ENCODE results near the gene CBX4. TPM values are rescaled to one million over a fixed set of nuclear protein-coding genes. Genes with fewer than 3 reads are reported as not detected.

Gene CBX4
- total and polyA plus RNA-seq, 3 experiments from 2014 or later, result 9.8 to 12.2 (median 12.1) TPM

- CTCF ChIA-PET, result interaction anchor here (1.4 kb wide), 1 partner anchor 223 kb away, joined by 3 read pairs; no protein-coding TSS in a partner anchor
- Mint-ChIP-seq H3K36me3 (peaks cover 0 to 3% (median 0%) of the 10 kb centered on the region in 3 donors), H3K4me3 (no peak overlapping the region), H3K9me3 (no peaks in the 10 kb centered on the region), H3K27ac (no peak overlapping the region), H3K4me1 (peaks cover 0 to 7% (median 3%) of the 10 kb centered on the region in 3 donors), H3K27me3 (peaks cover 38 to 77% of the 10 kb centered on the region in 2 donors)
- no peak overlapping the region for H3K27ac ChIP-seq (ENCODE audit: low read depth, low read length)
- POLR2A ChIA-PET, result no interaction called here
- no peak overlapping the region for H3K4me3 ChIP-seq (ENCODE audit: low read length)
- H3K27me3 ChIP-seq (ENCODE audit: insufficient read depth, low read length, poor library complexity, severe bottlenecking), result peaks cover 15% of the 10 kb centered on the region
- peaks cover 3% of the 10 kb centered on the region for H3K4me1 ChIP-seq (ENCODE audit: insufficient read depth, low read length)
- no peak for DNase-seq
- H3K36me3 ChIP-seq (ENCODE audit: insufficient read depth, low read length), result no peaks in the 10 kb centered on the region
- H3K9me3 ChIP-seq (ENCODE audit: low read length), result no peaks in the 10 kb centered on the region
These were observed 54.0 kb downstream of the CBX4 start for GRCh38 chr17:79785017-79785899.

- H3K36me3 ChIP-seq (ENCODE audit: insufficient read depth, low read length), result no peaks in the 10 kb centered on the region
- DNase-seq, result no peak
- Mint-ChIP-seq H3K27ac (no peak overlapping the region), H3K36me3 (peaks cover 0 to 3% (median 0%) of the 10 kb centered on the region in 3 donors), H3K27me3 (peaks cover 44 to 82% of the 10 kb centered on the region in 2 donors), H3K4me1 (peaks cover 0 to 5% (median 3%) of the 10 kb centered on the region in 3 donors), H3K9me3 (peaks cover 0 to under 1% (median 0%) of the 10 kb centered on the region in 5 donors), H3K4me3 (no peak overlapping the region)
- H3K27ac ChIP-seq (ENCODE audit: low read depth, low read length), result no peak overlapping the region
- CTCF ChIA-PET, result no interaction called here
- POLR2A ChIA-PET, result no interaction called here
- H3K9me3 ChIP-seq (ENCODE audit: low read length), result no peaks in the 10 kb centered on the region
- H3K4me1 ChIP-seq (ENCODE audit: insufficient read depth, low read length), result no peaks in the 10 kb centered on the region
- peaks cover 12% of the 10 kb centered on the region for H3K27me3 ChIP-seq (ENCODE audit: insufficient read depth, low read length, poor library complexity, severe bottlenecking)
- no peak overlapping the region for H3K4me3 ChIP-seq (ENCODE audit: low read length)
These were observed 54.8 kb downstream of the CBX4 start for GRCh38 chr17:79784353-79785016.

GRCh38 chr17:79783891-79784290 is 55.3 kb downstream of the CBX4 start:
- Histone ChIP-seq H3K9me3 (ENCODE audit: low read length) (no peaks in the 10 kb centered on the region), H3K27ac (ENCODE audit: low read depth, low read length) (no peak overlapping the region), H3K4me3 (ENCODE audit: low read length) (no peak overlapping the region), H3K36me3 (ENCODE audit: insufficient read depth, low read length) (no peaks in the 10 kb centered on the region), H3K4me1 (ENCODE audit: insufficient read depth, low read length) (peaks cover 4% of the 10 kb centered on the region), H3K27me3 (ENCODE audit: insufficient read depth, low read length, poor library complexity, severe bottlenecking) (peaks cover 12% of the 10 kb centered on the region)
- Mint-ChIP-seq H3K9me3 (peaks cover 0 to 1% (median 0%) of the 10 kb centered on the region in 5 donors), H3K36me3 (peaks cover 0 to 3% (median 0%) of the 10 kb centered on the region in 3 donors), H3K27me3 (peaks cover 48 to 82% of the 10 kb centered on the region in 2 donors), H3K4me3 (no peak overlapping the region), H3K27ac (no peak overlapping the region), H3K4me1 (peaks cover 3 to 6% (median 4%) of the 10 kb centered on the region in 3 donors)
- ChIA-PET CTCF (no interaction called here), POLR2A (no interaction called here)
- no peak for DNase-seq

Other genes with a start within 250 kb of the CBX4 start
- gene RBFOX3, start 228.4 kb downstream of the CBX4 start, total RNA-seq, result not detected
- gene RBFOX3, start 228.4 kb downstream of the CBX4 start, polyA plus RNA-seq, result not detected
- gene ENPP7, start 108.5 kb downstream of the CBX4 start, total RNA-seq, result under 1 TPM in 1 of 2 experiments, not detected in 1; 0.11 TPM
- gene ENPP7, start 108.5 kb downstream of the CBX4 start, polyA plus RNA-seq, result 0.26 TPM
- 1 to 10 TPM; 2.0 to 2.2 TPM for gene CBX2, start 61.3 kb downstream of the CBX4 start, total RNA-seq
- 0.10 TPM for gene CBX2, start 61.3 kb downstream of the CBX4 start, polyA plus RNA-seq
- gene CBX8, start 42.4 kb downstream of the CBX4 start, total RNA-seq, result 1 to 10 TPM; 1.9 to 2.2 TPM
- gene CBX8, start 42.4 kb downstream of the CBX4 start, polyA plus RNA-seq, result 0.91 TPM
- 1 to 10 TPM; 3.5 to 4.3 TPM for gene TBC1D16, start 196.4 kb upstream of the CBX4 start, total RNA-seq
- 0.33 TPM for gene TBC1D16, start 196.4 kb upstream of the CBX4 start, polyA plus RNA-seq
- 1 to 10 TPM; 3.6 to 4.3 TPM for gene CCDC40, start 197.2 kb upstream of the CBX4 start, total RNA-seq
- gene CCDC40, start 197.2 kb upstream of the CBX4 start, polyA plus RNA-seq, result not detected